ENCODE results near the gene CHCHD2. TPM values are rescaled to one million over a fixed set of nuclear protein-coding genes. Genes with fewer than 3 reads are reported as not detected.

CHCHD2 gene
- total RNA-seq, 1 experiment from 2014 or later, result 564 TPM

- intact Hi-C loops (cut with micrococcal nuclease), result loop anchor here (2.0 kb wide), 1 partner anchor 13 kb away; the partner anchor contains the start of genes CCT6A and PSPH
- peaks cover 30% of the 10 kb centered on the region for H3K4me1 Mint-ChIP-seq (ENCODE audit: insufficient read depth, unreplicated experiment)
- H3K36me3 Mint-ChIP-seq (ENCODE audit: insufficient read depth, unreplicated experiment), result peaks cover 82% of the 10 kb centered on the region
- POLR2A ChIA-PET, result interaction anchor here (0.7 to 9.3 kb wide), 15 partner anchors 8 to 490 kb away, joined by 3 to 116 read pairs (median 7); partner anchors contain the start of genes CCT6A, CHCHD2 and PSPH
- no TSS peak for BruUV-seq (replicated peaks)
- no peak for TF ChIP-seq CTCF (IDR thresholded peaks at IDR 0.05; ENCODE audit: unreplicated experiment)
- no peaks in the 10 kb centered on the region for H3K9me3 Mint-ChIP-seq (ENCODE audit: unreplicated experiment)
- H3K4me3 Mint-ChIP-seq (ENCODE audit: unreplicated experiment), result peak within 1 kb of the TSS; percentile 82
- CTCF ChIA-PET, result interaction anchor here (0.6 to 3.4 kb wide), 7 partner anchors 10 to 170 kb away, joined by 3 to 14 read pairs (median 3); partner anchors contain the start of gene PHKG1
- no peaks in the 10 kb centered on the region for H3K27me3 Mint-ChIP-seq (ENCODE audit: insufficient read depth, unreplicated experiment)
- DNase-seq (ENCODE audit: unreplicated experiment), result peak; percentile 90
- H3K27ac Mint-ChIP-seq (ENCODE audit: low read depth, unreplicated experiment), result peak within 1 kb of the TSS; percentile 84
Observed at GRCh38 chr7:56063882-56064625, 42.2 kb downstream of the CHCHD2 start, which contains the start of gene SUMF2. Gene SUMF2, plus strand, starts transcription at chr7:56064286. Its CDS starts 26 bp downstream, at chr7:56064312.

GRCh38 chr7:56063500-56063881, 42.8 kb downstream of the CHCHD2 start:
- Mint-ChIP-seq H3K36me3 (ENCODE audit: insufficient read depth, unreplicated experiment) (peaks cover 82% of the 10 kb centered on the region), H3K4me3 (ENCODE audit: unreplicated experiment) (peak overlapping the region; percentile 82), H3K27ac (ENCODE audit: low read depth, unreplicated experiment) (peak overlapping the region; percentile 84), H3K27me3 (ENCODE audit: insufficient read depth, unreplicated experiment) (no peaks in the 10 kb centered on the region), H3K9me3 (ENCODE audit: unreplicated experiment) (no peaks in the 10 kb centered on the region), H3K4me1 (ENCODE audit: insufficient read depth, unreplicated experiment) (peaks cover 30% of the 10 kb centered on the region)
- no peak for DNase-seq (ENCODE audit: unreplicated experiment)
- POLR2A ChIA-PET, result interaction anchor here (0.7 to 9.3 kb wide), 12 partner anchors 10 to 97 kb away, joined by 3 to 116 read pairs (median 9); partner anchors contain the start of genes CCT6A, CHCHD2 and PSPH
- intact Hi-C loops (cut with micrococcal nuclease), result no loop called here
- TF ChIP-seq CTCF (IDR thresholded peaks at IDR 0.05; ENCODE audit: unreplicated experiment), result no peak
- CTCF ChIA-PET, result interaction anchor here (0.6 to 3.4 kb wide), 4 partner anchors 11 to 170 kb away, joined by 3 to 14 read pairs (median 6); no protein-coding TSS in a partner anchor
- TSS peak; percentile 75 for BruUV-seq (replicated peaks)

GRCh38 chr7:56062382-56062781, 43.9 kb downstream of the CHCHD2 start:
- no peak for TF ChIP-seq CTCF (IDR thresholded peaks at IDR 0.05; ENCODE audit: unreplicated experiment)
- Mint-ChIP-seq H3K36me3 (ENCODE audit: insufficient read depth, unreplicated experiment) (peaks cover 82% of the 10 kb centered on the region), H3K27me3 (ENCODE audit: insufficient read depth, unreplicated experiment) (no peaks in the 10 kb centered on the region), H3K9me3 (ENCODE audit: unreplicated experiment) (no peaks in the 10 kb centered on the region), H3K4me1 (ENCODE audit: insufficient read depth, unreplicated experiment) (peaks cover 30% of the 10 kb centered on the region), H3K4me3 (ENCODE audit: unreplicated experiment) (no peak overlapping the region), H3K27ac (ENCODE audit: low read depth, unreplicated experiment) (peak overlapping the region; percentile 52)
- no TSS peak for BruUV-seq (replicated peaks)
- intact Hi-C loops (cut with micrococcal nuclease), result no loop called here
- no peak for DNase-seq (ENCODE audit: unreplicated experiment)
- ChIA-PET CTCF (interaction anchor here (1.0 to 1.2 kb wide), 4 partner anchors 10 to 44 kb away, joined by 4 to 6 read pairs (median 4); no protein-coding TSS in a partner anchor), POLR2A (interaction anchor here (0.7 to 9.3 kb wide), 7 partner anchors 9 to 59 kb away, joined by 3 to 116 read pairs (median 18); partner anchors contain the start of genes CCT6A and PSPH)

GRCh38 chr7:56053993-56054392, 52.3 kb downstream of the CHCHD2 start:
- Mint-ChIP-seq H3K4me1 (ENCODE audit: insufficient read depth, unreplicated experiment) (peaks cover 10% of the 10 kb centered on the region), H3K27me3 (ENCODE audit: insufficient read depth, unreplicated experiment) (no peaks in the 10 kb centered on the region), H3K4me3 (ENCODE audit: unreplicated experiment) (no peak overlapping the region), H3K9me3 (ENCODE audit: unreplicated experiment) (no peaks in the 10 kb centered on the region), H3K36me3 (ENCODE audit: insufficient read depth, unreplicated experiment) (peaks cover 76% of the 10 kb centered on the region), H3K27ac (ENCODE audit: low read depth, unreplicated experiment) (peak overlapping the region; percentile 94)
- no peak for DNase-seq (ENCODE audit: unreplicated experiment)
- TF ChIP-seq CTCF (IDR thresholded peaks at IDR 0.05; ENCODE audit: unreplicated experiment), result no peak
- BruUV-seq (replicated peaks), result no TSS peak
- intact Hi-C loops (cut with micrococcal nuclease), result no loop called here
- POLR2A ChIA-PET, result interaction anchor here (0.6 to 3.3 kb wide), 6 partner anchors 9 to 413 kb away, joined by 3 to 26 read pairs (median 6); partner anchors contain the start of genes NIPSNAP2 and SUMF2
- CTCF ChIA-PET, result interaction anchor here (0.6 to 1.3 kb wide), 2 partner anchors 38 to 90 kb away, joined by 3 to 6 read pairs; partner anchors contain the start of gene NIPSNAP2
